ENCODE data around the gene PANK4.
"Not testable (repeated sequence)": the region's sequence is repeated elsewhere in the genome, so short reads cannot be mapped to it uniquely, and the experiment has no call there.

The PANK4 gene

DNA sequence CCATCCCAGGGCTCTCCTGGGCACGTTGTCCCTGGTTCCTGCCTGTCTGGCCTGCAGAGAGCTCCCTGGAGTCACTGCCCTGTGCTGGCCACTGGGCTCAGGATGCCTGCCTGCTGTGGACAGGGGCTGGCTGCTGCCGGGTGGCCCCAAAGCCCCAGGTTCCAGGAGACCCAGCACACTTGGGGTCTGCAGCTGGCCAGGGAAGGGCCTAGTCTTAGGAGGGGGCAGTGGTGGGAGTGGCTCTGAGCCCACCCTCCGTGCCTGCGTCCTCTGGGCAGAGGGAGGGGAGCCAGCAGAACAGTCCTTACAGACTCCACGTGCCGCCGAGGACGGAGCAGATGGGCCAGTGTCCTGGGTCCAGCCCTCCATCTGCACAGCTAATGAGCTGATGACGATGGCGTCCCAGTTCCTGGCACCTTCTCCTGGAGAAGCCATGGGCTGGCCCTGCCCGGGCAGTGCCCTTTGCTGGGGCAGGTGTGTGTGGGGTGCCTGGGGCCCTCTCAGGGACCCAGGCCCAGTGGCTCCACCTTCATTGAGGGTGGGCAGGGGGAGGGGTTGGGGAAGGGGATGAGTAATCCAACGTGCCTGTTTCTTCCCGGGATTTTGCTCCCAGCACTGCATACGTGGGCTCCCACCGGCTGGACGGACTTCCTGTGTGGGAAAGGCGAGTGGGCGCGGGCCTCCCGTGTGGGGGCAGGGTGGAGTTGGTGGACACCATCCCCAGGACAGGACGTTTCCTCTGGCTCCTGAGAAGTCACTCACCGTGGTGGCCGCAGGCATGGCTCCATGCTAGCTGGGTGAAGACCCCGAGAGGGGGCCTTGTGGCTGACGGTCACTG, 57.1 kb downstream of the PANK4 start:
- in situ Hi-C loops (cut with MboI; ENCODE audit: low sequenced_read_pairs), result no loop called here

DNA sequence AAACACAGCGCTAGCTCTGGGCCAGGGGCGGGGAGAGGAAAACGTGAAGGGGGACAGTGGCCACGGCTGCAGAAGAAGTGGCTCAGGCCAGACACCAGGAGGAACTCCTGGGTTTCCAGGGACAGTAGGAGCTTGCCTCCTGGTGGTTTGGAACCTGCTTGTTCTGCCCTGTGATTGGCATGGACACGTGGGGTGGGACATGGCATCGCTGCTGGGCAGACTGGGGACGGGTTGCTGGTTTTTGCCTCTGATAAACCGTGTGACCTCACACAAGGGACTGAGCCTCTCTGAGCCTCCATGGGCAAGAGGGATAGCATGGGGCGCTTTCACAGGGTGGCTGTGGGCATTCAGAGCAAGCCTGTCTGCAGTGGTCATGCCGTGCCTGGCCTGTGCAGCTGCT, 57.9 kb downstream of the PANK4 start:
- in situ Hi-C loops (cut with MboI; ENCODE audit: low sequenced_read_pairs), result no loop called here

GRCh38 chr1:2468041-2468472, 58.3 kb downstream of the PANK4 start:
- in situ Hi-C loops (cut with MboI; ENCODE audit: low sequenced_read_pairs), result no loop called here

DNA sequence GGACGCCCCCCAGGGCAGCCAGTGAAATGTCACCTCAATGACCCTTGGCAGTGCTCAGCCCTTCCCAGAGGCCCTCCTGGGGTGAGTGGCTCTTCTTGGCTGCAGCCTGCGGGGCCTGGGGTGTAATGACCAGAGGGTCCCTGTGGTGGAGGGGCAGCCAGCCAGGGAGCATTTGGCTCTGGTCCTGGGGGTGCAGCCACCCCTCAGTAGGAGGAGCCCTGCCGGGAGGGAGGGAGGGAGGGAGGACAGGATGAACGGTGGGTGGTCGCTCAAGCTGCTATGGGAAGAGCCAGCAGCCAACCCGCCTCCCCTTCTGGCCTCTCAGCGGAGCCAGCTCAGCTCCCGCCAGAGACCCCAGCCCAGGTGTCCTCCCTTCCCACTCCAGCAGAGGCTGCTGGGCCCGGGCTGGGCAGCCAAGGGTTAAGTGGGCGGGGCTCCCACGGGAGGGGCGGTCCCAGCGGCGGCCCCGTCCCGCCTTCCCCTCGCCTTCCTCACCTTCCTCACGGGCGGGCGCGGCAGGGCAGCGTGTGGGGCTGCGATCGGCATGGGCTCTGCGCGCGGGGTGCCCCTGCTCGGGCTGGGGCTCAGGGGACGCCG, 59.3 kb downstream of the PANK4 start:
- in situ Hi-C loops (cut with MboI; ENCODE audit: low sequenced_read_pairs), result no loop called here

DNA sequence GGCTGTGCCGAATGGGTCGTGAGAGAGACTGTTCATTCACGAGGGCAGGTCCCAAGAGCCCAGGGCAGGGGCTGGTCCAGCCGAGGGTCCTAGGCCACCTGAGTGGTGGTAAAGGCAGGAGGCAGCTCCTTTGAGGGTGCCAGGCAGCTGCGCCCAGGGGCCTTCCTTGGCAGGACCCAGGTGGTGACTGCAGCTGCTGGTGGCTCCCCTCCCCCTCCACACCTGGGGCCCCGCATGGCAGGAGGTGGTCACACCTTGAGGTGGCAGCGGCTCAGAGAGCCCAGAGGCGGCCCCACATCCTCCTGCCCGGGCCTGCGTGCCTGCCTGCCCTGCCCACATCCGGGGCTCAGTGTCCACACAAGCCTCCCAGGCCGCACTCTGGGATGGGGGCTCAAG, 60.1 kb downstream of the PANK4 start:
- in situ Hi-C loops (cut with MboI; ENCODE audit: low sequenced_read_pairs), result no loop called here

GRCh38 chr1:2465371-2466269, 60.8 kb downstream of the PANK4 start:
- in situ Hi-C loops (cut with MboI; ENCODE audit: low sequenced_read_pairs), result no loop called here

DNA sequence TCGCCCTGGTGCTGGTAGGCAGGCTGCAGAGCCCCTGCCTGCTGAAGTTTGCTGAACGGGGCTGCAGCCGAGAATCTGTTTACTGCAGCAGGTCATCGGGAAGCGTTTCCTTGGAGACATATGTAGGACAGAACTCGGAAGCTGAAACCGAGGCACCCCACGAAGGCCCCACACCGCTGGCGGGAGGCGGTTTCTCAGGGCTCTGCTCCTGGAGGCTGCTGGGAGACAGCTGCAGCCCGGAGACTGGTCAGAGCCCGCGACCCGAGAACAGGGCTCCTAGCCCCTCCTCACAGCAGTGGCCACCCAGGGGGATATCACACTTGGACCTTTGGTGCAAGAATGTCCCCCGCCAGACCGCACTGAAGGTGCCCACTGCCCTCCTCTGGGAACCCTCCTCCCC, 63.0 kb downstream of the PANK4 start:
- in situ Hi-C loops (cut with MboI; ENCODE audit: low sequenced_read_pairs), result no loop called here

DNA sequence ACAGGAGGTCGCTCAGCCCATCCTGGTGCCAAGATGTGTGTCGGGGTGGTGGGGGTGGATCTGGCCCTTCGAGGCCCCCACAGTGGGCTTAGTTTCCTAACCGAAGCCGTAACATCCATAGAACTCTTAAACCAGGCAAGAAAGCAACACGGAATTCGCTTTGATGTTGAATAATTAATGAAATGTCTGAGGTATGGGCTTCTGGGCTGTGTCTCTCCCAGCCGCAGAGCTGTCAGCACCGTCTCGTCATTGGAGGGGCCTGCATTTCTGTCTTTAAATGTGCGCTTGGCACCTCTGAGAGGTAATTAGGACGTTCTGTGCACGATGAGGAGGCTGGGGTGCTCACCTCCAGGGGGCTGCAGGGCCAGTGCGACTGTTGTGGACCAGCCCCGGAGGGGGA, 63.6 kb downstream of the PANK4 start:
- in situ Hi-C loops (cut with MboI; ENCODE audit: low sequenced_read_pairs), result no loop called here

DNA sequence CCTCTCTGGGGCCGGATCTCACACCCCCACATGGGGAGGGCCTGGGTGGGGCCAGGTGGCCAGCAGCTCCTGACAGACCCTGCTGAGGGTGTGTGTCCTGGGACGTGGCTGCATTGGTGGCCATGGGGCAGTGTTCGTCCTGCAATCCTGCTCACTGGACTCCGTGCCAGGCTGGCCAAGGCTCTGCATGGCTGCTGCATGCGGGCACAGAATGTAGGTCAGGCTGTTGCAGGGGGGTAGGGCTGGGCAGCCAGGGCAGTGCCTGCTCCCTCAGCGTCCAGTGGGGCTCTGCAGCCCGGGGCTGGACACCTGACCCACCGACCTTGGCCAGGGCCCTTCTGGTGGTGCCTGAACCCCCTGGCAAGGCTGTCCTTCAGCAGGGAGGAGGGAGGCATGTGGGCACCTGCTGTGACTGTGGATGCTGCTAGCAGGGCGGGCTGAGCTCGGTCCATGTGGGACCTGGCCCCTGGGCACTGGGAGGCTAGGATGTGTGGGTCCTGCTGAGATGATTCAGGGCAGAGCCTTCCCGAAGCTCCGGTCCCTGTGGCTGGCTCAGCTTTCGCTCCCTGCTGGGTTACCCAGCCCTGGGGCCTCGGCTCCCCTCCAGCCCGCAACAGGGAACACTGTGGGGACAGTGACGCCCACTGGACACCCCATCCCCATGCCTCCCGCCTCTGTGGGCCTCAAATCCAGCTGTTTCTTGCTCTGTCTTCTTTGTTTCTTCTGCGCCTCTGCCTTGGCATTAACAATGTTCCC, 65.2 kb downstream of the PANK4 start:
- in situ Hi-C loops (cut with MboI; ENCODE audit: low sequenced_read_pairs), result no loop called here

DNA sequence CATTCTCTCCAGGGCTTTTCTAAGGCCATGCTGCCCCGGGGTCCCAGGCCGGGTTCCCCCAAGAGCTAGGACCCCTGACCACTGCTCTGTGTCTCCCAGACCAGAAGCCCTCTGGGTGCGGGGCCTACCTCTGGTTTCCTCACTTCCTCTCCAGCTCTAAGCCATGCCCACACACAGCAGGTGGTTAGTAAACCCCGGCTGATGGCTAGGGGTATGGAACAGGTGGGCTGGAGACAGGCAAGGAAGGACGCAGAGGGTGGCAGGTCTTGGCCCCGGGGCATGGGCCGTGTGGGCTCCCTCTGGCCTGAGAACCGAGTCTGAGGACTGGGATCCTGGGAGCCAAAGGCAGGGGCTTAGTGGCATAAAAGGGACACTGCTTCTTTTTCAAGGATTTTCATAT, 66.2 kb downstream of the PANK4 start:
- in situ Hi-C loops (cut with MboI; ENCODE audit: low sequenced_read_pairs), result no loop called here

GRCh38 chr1:2459757-2460156, 66.6 kb downstream of the PANK4 start:
- in situ Hi-C loops (cut with MboI; ENCODE audit: low sequenced_read_pairs), result no loop called here

- in situ Hi-C loops (cut with MboI; ENCODE audit: low sequenced_read_pairs), result not testable (repeated sequence)
Observed at GRCh38 chr1:2459102-2459753, 67.2 kb downstream of the PANK4 start.

- in situ Hi-C loops (cut with MboI; ENCODE audit: low sequenced_read_pairs), result no loop called here
Observed at GRCh38 chr1:2458687-2459086, 67.7 kb downstream of the PANK4 start.
